Natural killer cell (primary cell): ENCODE measurements around the gene OSTM1. TPM values are rescaled to one million over a fixed set of nuclear protein-coding genes. Genes with fewer than 3 reads are reported as not detected.
"Not testable (repeated sequence)": the region's sequence is repeated elsewhere in the genome, so short reads cannot be mapped to it uniquely, and the experiment has no call there.

Experiments
- ATAC-seq, 3 donors: fragments of 150-1000 bp in 2 of 3; fragments of 200-7000 bp in 1 of 3; cut with Tn5 transposase; 1 replicate in 1 of 3; 2 replicates in 2 of 3; pipeline ENCODE4 v1.10.0; 2021; ENCODE audit warnings: mild to moderate bottlenecking in 2 of 3, moderate library complexity in 2 of 3
- DNase-seq, 2 donors: peaks; one replicate each; pipeline versions ENCODE4 v3.0.0 to v3.0.0-alpha.2; 2013 to 2021; ENCODE audit warnings: mixed read lengths in 1 of 2
- H3K27ac ChIP-seq: one replicate; pipeline ENCODE4 v1.5.1; 2013; ENCODE audit warnings: mild to moderate bottlenecking, low read length
- H3K27me3 ChIP-seq: one replicate; pipeline ENCODE4 v1.6.1; 2013; ENCODE audit warnings: low read length; ENCODE audit not compliant: control insufficient read depth, insufficient read depth
- H3K36me3 ChIP-seq: one replicate; pipeline ENCODE4 v1.6.1; 2013; ENCODE audit warnings: low read length; ENCODE audit not compliant: control insufficient read depth, insufficient read depth
- H3K4me1 ChIP-seq: one replicate; pipeline ENCODE4 v1.6.1; 2013; ENCODE audit warnings: low read length; ENCODE audit not compliant: control insufficient read depth, insufficient read depth
- H3K4me3 ChIP-seq: one replicate; pipeline ENCODE4 v1.5.1; 2013; ENCODE audit warnings: low read length
- H3K9me3 ChIP-seq: one replicate; pipeline ENCODE4 v1.6.1; 2013; ENCODE audit warnings: low read length; ENCODE audit not compliant: control insufficient read depth, insufficient read depth
- H3K27ac Mint-ChIP-seq, 2 donors: one replicate each; pipeline ENCODE4 v1.8.0; 2022; ENCODE audit warnings: mild to moderate bottlenecking in 2 of 2, mixed read lengths in 2 of 2, moderate library complexity in 1 of 2
- H3K27me3 Mint-ChIP-seq, 2 donors: one replicate each; pipeline ENCODE4 v1.8.0; 2022; ENCODE audit warnings: low read depth in 2 of 2, mixed read lengths in 2 of 2
- H3K36me3 Mint-ChIP-seq: one replicate; pipeline ENCODE4 v1.8.0; 2022; ENCODE audit warnings: mixed read lengths
- H3K4me1 Mint-ChIP-seq, 2 donors: one replicate each; pipeline ENCODE4 v1.8.0; 2022; ENCODE audit warnings: mixed read lengths in 2 of 2
- H3K4me3 Mint-ChIP-seq: one replicate; pipeline ENCODE4 v1.8.0; 2022; ENCODE audit warnings: mild to moderate bottlenecking, moderate library complexity, mixed read lengths
- H3K9me3 Mint-ChIP-seq, 2 donors: one replicate each; pipeline ENCODE4 v1.8.0; 2022; ENCODE audit warnings: mixed read lengths in 2 of 2
- CTCF ChIP-seq: fragments of 200-600 bp; IDR thresholded peaks from one replicate; pipeline ENCODE4 v1.8.0; 2022; ENCODE audit warnings: antibody characterized with exemption
- WGBS: methylation state at CpG from one replicate; pipeline ENCODE4 v1.1.7; 2013; ENCODE audit warnings: missing lambda C conversion rate; ENCODE audit not compliant: insufficient coverage; 5-methylcytosine and 5-hydroxymethylcytosine counted together
- intact Hi-C: fragments of 100-400 bp; cut with micrococcal nuclease; formaldehyde crosslinking; loops from one replicate; pipeline ENCODE4 v1.14.2; 2022
- total RNA-seq, 4 donors: library from RNA; stranded (reverse); fragments of 120-200 nt in 1 of 4; gene quantifications; one replicate each; pipeline versions ENCODE4 v1.2.3 to v1.2.4, GENCODE V29; 2013 to 2022

The OSTM1 gene
- total RNA-seq, 3 donors from 2014 or later (not counting 1 experiment from before 2014, with no cell fraction given), result 39.2 to 56.9 (median 49.1) TPM

GRCh38 chr6:108013787-108014439 lies 60.6 kb downstream of the OSTM1 start:
- Histone ChIP-seq H3K27me3 (no peaks in the 10 kb centered on the region), H3K9me3 (peaks cover 3% of the 10 kb centered on the region), H3K36me3 (no peaks in the 10 kb centered on the region), H3K4me1 (no peaks in the 10 kb centered on the region), H3K27ac (no peak overlapping the region), H3K4me3 (no peak overlapping the region)
- TF ChIP-seq CTCF, result no peak
- Mint-ChIP-seq H3K27me3 (peaks cover 0 to 3% of the 10 kb centered on the region in 2 donors), H3K27ac (no peak overlapping the region), H3K4me1 (no peaks in the 10 kb centered on the region), H3K4me3 (no peak overlapping the region), H3K36me3 (peaks cover 7% of the 10 kb centered on the region), H3K9me3 (peaks cover 0 to 4% of the 10 kb centered on the region in 2 donors)
- intact Hi-C loops, result no loop called here
- 66% methylated on average over 5 of the region's 6 CpGs for WGBS
- no peak for ATAC-seq
- no peak for DNase-seq

DNA sequence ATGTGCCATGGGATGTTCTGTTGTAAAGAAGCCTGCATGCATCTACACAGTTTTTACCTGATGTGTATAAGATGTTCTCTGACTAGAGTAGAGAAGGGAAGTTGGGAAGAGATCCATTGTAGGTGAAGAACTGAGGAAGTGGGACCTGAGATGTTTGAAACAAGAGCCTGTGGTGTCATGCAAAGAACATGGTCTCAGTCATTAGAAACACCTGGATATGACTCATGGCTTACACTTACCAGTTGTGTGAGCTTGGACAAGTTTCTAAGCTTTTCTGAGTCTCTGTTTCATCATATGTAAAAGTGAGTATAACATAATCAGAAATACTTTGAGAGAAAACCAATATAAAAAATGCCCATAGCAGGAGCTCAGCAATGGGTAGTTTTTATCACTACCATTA lies 64.6 kb downstream of the OSTM1 start:
- Histone ChIP-seq H3K36me3 (no peaks in the 10 kb centered on the region), H3K4me3 (no peak overlapping the region), H3K4me1 (no peaks in the 10 kb centered on the region), H3K27me3 (no peaks in the 10 kb centered on the region), H3K9me3 (peaks cover 3% of the 10 kb centered on the region), H3K27ac (no peak overlapping the region)
- intact Hi-C loops, result no loop called here
- DNase-seq (no peak), ATAC-seq (no peak)
- H3K36me3 Mint-ChIP-seq, result peaks cover 8% of the 10 kb centered on the region
- H3K27ac Mint-ChIP-seq, result no peak overlapping the region
- H3K4me3 Mint-ChIP-seq, result no peak overlapping the region
- TF ChIP-seq CTCF, result no peak
- H3K9me3 Mint-ChIP-seq, result peaks cover 0 to 4% of the 10 kb centered on the region in 2 donors
- peaks cover 0 to 3% of the 10 kb centered on the region in 2 donors for H3K27me3 Mint-ChIP-seq
- H3K4me1 Mint-ChIP-seq, result no peaks in the 10 kb centered on the region

DNA sequence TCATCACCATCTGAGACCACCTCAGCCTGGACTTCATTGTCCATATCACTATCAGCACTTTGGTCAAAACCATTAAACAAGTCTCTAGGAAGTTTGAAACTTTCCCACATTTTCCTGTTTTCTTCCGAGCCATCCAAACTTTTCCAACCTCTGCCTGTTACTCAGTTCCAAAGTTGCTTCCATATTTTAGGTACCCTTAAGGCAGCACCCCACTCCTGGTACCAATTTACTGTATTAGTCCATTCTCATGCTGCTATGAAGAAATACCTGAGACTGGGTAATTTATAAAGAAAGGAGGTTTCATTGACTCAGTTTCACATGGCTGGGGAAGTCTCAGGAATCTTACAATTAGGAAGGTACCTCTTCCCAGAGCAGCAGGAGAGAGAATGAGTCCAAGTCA lies 65.3 kb downstream of the OSTM1 start:
- H3K27me3 Mint-ChIP-seq, H3K4me1 ChIP-seq, intact Hi-C loops, H3K27ac ChIP-seq, H3K4me3 Mint-ChIP-seq, H3K9me3 Mint-ChIP-seq, H3K27ac Mint-ChIP-seq, ATAC-seq, H3K36me3 ChIP-seq, H3K4me1 Mint-ChIP-seq, H3K27me3 ChIP-seq, H3K9me3 ChIP-seq, H3K36me3 Mint-ChIP-seq, H3K4me3 ChIP-seq, DNase-seq: not testable (repeated sequence)
- 94% methylated on average over 1 of the region's 1 CpG for WGBS

GRCh38 chr6:108008363-108008762 lies 66.2 kb downstream of the OSTM1 start:
- Mint-ChIP-seq H3K4me3 (no peak overlapping the region), H3K36me3 (peaks cover 8% of the 10 kb centered on the region), H3K9me3 (peaks cover 0 to 4% of the 10 kb centered on the region in 2 donors), H3K4me1 (no peaks in the 10 kb centered on the region), H3K27ac (no peak overlapping the region), H3K27me3 (peaks cover 0 to 6% of the 10 kb centered on the region in 2 donors)
- 91% methylated on average over 1 of the region's 1 CpG for WGBS
- Histone ChIP-seq H3K27me3 (no peaks in the 10 kb centered on the region), H3K4me1 (no peaks in the 10 kb centered on the region), H3K27ac (no peak overlapping the region), H3K4me3 (no peak overlapping the region), H3K36me3 (no peaks in the 10 kb centered on the region), H3K9me3 (peaks cover 3% of the 10 kb centered on the region)
- TF ChIP-seq CTCF, result no peak
- ATAC-seq, result no peak
- intact Hi-C loops, result no loop called here
- DNase-seq, result no peak
